ENCODE measurements around the gene COL24A1. TPM values are rescaled to one million over a fixed set of nuclear protein-coding genes. Genes with fewer than 3 reads are reported as not detected.

COL24A1 gene
- total and polyA plus RNA-seq, 12 donors: 0.04 to 2.3 (median 0.54) TPM

GRCh38 chr1:85983316-85983715, 173.3 kb downstream of the COL24A1 start:
- Histone ChIP-seq H3K36me3 (no peaks in the 10 kb centered on the region), H3K9me3 (peaks cover 0 to 25% (median 0%) of the 10 kb centered on the region in 11 donors), H3K4me1 (no peaks in the 10 kb centered on the region), H3K27ac (no peak overlapping the region), H3K27me3 (no peaks in the 10 kb centered on the region), H3K4me3 (no peak overlapping the region)
- no peak for TF ChIP-seq CTCF (IDR thresholded peaks at IDR 0.05)
- intact Hi-C loops (cut with DNase I): no loop called here
- ATAC-seq (no peak), DNase-seq (no peak)
- 58 to 59% methylated on average over 1 of the region's 1 CpG for WGBS, 2 donors

- intact Hi-C loops (cut with DNase I): no loop called here
- no peak for TF ChIP-seq CTCF (IDR thresholded peaks at IDR 0.05)
- Histone ChIP-seq H3K4me3 (no peak overlapping the region), H3K27ac (peak overlapping the region in 1 of 10 donors; percentile 47), H3K36me3 (no peaks in the 10 kb centered on the region), H3K27me3 (no peaks in the 10 kb centered on the region), H3K4me1 (no peaks in the 10 kb centered on the region), H3K9me3 (peaks cover 0 to 34% (median 0%) of the 10 kb centered on the region in 11 donors)
- WGBS, 2 donors: 75 to 76% methylated on average over 4 of the region's 4 CpGs
- ATAC-seq (no peak), DNase-seq (no peak)
Observed at GRCh38 chr1:85976516-85977205, 179.9 kb downstream of the COL24A1 start.

- no peaks in the 10 kb centered on the region for H3K27me3 ChIP-seq
- peak overlapping the region in 1 of 10 donors; percentile 47 for H3K27ac ChIP-seq
- intact Hi-C loops (cut with DNase I): no loop called here
- ATAC-seq: peak in 4 of 8 donors; percentile 17 to 38 (median 23)
- no peak for TF ChIP-seq CTCF (IDR thresholded peaks at IDR 0.05)
- 56 to 59% methylated on average over 5 of the region's 5 CpGs for WGBS, 2 donors
- H3K4me1 ChIP-seq: no peaks in the 10 kb centered on the region
- no peak overlapping the region for H3K4me3 ChIP-seq
- peaks cover 0 to 34% (median 0%) of the 10 kb centered on the region in 11 donors for H3K9me3 ChIP-seq
- no peaks in the 10 kb centered on the region for H3K36me3 ChIP-seq
- DNase-seq: no peak
Observed at GRCh38 chr1:85975912-85976371, 180.6 kb downstream of the COL24A1 start.

GRCh38 chr1:85962457-85962856, 194.1 kb downstream of the COL24A1 start:
- TF ChIP-seq CTCF (IDR thresholded peaks at IDR 0.05): no peak
- intact Hi-C loops (cut with DNase I): no loop called here
- no peak for DNase-seq
- H3K9me3 ChIP-seq: no peaks in the 10 kb centered on the region
- H3K36me3 ChIP-seq: no peaks in the 10 kb centered on the region
- H3K27me3 ChIP-seq: no peaks in the 10 kb centered on the region
- no peak for ATAC-seq
- 92 to 95% methylated on average over 2 of the region's 2 CpGs for WGBS, 2 donors
- H3K4me1 ChIP-seq: no peaks in the 10 kb centered on the region
- no peak overlapping the region for H3K27ac ChIP-seq
- no peak overlapping the region for H3K4me3 ChIP-seq

All from heart right ventricle (tissue), 16 donors.